Activated naive CD8-positive, alpha-beta T cell treated with anti-CD3 and anti-CD28 coated beads, Interleukin-2, amount 50 U/mL, for 16 hours (primary cell): ENCODE data around the gene CCDC146.
"Not testable (repeated sequence)": the region's sequence is repeated elsewhere in the genome, so short reads cannot be mapped to it uniquely, and the experiment has no call there.

Source experiments
- DNase-seq: peaks from one replicate; pipeline ENCODE4 v3.0.0-alpha.2; 2020; ENCODE audit warnings: low read depth, low spot score

Gene CCDC146

DNA sequence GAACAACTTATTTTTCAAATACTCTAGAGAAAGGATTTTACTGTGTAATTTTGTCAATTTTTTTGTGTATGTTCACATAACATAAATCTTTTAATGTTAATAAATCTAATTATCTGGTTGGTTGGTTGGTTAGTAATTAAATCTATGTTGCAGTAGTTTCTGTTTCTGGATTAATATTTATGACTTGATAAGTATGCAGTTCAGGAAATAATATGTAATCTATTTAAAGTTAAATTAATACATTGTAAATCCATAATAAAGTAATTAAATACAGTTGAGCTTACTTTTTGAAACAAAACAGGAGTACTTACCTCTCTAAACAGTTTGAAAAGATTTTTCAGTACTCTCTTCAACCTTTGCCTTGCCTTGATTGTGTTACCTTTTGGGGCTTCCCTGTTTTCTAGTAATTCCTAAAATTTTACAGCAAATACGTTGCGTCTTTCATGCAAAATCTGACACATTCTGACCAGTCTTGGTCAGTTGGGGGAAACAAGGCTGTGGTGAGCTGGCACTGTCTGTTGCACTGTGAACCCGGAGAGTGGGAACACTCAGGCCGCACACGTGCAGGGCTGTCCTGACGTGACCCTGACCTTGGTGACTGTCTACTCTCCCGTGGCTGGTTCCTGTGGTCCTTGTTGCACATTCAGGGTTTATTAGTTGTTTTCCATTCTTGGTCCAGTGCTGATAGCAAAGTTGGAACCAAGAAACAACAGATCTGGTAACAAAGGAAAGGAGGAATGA is 122.8 kb downstream of the CCDC146 start:
- no peak for DNase-seq

DNA sequence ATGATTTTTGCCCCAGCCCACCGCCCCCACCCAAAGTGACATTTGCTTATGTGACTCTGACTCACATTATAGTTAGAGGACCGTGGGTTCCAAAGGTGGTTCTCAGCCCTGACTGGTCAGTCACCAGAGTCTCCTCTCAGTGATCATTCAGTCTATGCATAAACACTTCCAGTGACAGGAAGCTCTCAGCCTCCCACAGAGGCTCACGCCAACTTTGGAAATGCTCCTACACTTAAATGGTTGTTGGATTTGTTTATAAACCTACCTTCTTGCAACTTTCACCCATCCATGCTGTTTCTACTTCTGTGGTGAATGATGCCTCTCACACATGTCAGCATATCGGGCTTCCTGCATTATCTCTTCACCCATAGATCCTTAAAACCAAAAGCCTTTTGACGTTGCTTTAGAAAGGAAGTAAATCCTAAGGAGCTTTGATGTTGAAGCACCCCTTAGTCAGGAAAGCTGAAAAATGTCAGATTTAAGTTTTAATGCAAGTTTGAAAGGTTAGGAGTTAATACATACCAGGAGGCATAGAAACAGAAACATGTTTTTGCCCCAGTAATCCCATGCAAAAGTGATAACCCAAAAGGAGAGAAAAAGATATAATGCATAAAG is 123.7 kb downstream of the CCDC146 start:
- DNase-seq: no peak

DNA sequence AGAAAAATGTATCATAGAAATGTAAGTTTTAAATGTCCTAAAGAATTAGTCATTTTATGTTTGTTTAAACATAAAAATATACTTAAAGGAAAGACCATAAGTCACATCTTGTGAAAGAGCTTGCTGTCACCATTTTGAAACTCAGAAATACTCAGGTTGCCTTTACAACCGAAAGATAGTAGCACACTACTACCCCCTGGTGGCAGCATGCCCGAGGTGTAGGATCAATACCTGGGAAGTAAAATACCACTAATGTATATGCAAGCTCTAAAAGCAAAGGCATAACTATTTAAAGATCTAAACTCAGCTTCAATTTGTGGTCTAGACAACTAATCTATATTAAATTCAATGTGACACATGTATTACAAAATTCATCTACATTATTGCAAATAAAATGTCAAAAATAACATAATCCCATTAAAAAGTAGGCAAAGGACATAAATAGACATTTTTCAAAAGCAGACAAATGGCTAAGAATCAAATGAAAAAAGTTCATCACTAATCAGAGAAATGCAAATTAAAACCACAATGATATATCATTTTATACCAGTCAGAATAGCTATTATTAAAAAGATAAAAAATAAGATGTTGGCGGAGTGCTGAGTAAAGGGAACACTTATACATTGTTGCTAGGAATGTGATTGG is 124.9 kb downstream of the CCDC146 start:
- DNase-seq: peak; percentile 81

DNA sequence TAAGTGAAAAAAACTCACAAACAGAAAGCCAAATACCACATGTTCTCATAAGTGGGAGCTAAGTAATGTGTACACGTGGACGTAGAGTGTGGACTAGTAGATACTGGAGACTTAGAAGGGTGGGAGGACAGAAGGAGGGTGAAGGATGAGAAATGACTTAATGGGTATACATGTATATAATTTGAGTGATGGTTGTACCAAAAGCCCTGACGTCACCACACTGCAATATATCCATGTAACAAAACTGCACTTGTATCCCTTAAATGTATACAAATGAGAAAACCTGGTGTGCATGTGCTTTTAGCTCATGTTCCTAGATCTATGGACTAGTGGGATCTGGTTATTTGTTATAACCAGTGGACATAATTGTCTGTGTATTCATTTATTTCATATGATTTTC is 125.7 kb downstream of the CCDC146 start:
- no peak for DNase-seq

DNA sequence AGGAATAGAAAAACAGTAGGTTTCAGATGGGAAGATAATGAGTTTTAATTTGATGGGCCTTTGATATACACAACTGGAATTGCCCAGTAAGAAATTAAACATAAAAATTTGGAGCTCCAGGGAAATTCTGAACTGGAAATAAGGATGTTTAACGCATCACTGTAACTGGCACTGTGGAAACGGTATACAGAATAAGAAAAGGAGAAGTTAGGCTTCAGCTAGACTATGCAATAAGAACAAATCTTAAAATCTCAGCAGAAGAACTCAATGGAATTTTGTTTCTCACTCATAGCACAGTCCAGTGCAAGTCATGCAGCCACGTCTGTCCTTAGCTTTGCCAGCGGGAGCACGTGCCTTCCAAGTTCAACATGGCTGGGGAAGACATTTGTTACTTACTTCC is 130.1 kb downstream of the CCDC146 start:
- DNase-seq: no peak

DNA sequence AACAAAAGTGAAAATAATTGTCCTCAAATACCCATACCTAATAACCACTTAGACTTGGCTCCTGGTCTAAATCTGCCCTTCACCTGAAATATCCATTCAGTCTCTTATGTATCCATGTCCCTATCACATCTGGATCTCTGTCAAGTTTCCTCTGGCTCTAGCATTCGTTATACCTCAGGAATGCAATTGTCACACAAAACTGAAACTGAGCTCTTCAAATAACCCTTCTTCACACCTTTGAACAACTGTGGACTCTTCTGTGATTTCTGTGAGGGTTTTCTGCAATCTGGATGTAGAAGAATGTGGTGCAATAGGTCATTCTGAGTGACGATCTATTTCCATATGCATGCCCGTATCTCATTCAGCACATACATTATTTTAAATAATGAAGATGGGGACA is 130.7 kb downstream of the CCDC146 start:
- DNase-seq: no peak

DNA sequence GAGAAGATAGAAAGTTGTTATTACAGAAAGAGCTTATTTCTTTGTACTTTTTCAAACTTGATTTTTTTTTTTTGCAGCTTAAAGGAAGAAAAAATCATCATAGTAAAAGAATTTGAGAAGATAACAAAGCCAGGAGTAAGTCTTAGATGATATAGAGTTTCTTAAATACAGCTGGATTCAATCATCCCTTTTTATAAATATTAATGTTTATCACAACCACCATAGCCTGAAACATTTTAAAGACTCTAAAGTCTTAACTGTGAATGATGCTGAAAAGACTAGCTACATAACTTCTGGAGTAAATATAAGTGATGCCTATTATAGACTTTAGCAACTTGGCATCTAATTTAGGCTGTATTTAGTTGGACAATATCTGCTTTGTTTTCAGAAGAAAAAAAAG is 132.0 kb downstream of the CCDC146 start:
- no peak for DNase-seq

DNA sequence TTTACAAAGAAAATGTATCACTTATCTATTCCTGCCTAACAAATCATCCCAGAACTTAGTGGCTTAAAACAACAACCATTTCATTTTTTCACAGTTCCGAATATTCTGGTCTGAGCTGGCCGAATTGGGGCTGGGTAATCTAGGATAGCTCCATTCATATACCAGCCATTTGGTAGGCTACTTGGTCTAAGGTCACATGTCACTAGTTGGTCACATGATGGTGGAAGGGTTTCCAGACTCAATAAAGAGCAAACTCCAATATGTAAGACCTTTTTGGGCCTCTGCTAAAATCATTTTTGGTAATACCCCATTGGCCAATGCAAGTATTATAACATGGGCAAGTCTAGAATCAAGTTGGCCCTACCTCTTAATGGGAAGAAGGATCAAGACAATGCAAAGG is 132.5 kb downstream of the CCDC146 start:
- no peak for DNase-seq

DNA sequence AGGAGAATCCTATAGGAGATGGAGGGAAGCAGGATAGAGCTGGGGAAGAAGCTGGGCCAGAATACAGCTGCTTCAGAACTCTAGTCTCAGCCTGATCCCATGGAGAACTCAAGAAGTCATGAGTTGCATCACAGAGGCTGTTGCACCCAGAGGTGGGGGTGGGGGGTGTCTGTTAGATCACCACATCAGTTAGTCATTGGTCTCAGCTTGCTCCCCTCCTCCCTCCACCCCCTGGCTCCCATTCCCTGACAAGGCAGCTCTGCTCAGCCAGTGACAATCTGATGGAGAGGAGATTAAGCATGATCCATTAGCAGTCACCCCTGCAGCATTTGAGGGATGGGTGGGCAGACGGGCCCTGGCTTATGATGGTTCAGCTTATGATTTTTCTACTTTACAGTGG is 135.6 kb downstream of the CCDC146 start:
- no peak for DNase-seq

DNA sequence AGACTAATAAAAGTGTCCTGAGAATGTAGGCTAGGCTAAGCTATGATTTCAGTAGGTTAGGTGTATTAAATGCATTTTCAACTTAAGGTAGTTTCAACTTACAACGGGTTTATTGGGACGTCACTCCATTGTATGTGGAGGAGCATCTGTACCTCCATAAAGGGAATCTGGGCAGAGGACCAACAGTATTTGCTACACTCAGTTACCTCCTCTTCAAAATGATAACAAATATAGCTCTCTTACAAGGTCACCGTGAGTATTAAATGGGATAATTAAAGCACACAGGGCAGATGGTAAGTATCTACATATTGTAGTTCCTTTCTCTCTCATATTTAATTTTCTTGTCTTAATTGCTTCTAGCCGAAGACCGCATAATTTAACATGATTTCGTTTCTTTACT is 136.2 kb downstream of the CCDC146 start:
- DNase-seq: no peak

DNA sequence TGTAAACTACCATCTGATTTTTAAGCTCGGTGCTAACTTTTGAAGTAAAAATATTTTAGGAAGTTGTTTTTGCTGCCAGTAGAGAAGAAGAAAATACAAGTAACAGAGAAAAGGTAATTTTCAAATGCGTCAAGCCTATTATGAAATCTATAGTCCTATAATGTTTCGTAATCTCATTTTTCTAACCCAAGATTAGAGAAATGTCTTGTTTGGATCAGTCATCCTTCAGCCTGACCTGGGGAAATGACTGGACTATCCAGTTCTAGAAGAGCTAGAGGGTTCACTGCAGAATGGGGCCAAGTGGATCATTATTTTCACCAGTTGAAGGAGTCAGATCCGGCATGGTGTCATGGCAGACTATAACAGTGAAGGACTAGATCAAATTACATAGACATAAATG is 139.9 kb downstream of the CCDC146 start:
- DNase-seq: no peak

DNA sequence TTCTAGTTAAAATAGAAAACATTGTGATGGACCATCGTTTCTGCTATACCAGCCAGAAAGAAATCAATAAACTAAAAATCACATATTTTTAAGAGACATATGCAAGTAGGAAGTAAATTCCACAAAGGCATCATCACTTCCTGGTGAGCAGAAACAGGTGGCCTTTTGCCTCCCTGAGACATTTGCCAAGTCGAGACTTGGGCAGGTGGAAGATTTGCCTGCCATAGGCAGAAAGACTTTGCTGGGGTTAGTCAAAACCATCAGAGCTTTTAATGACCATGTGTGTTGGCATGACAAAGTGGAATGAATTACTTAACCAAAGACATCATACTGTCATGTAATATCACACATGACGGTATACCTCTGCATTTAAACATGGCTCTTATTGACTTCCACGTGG is 143.3 kb downstream of the CCDC146 start:
- DNase-seq: no peak

DNA sequence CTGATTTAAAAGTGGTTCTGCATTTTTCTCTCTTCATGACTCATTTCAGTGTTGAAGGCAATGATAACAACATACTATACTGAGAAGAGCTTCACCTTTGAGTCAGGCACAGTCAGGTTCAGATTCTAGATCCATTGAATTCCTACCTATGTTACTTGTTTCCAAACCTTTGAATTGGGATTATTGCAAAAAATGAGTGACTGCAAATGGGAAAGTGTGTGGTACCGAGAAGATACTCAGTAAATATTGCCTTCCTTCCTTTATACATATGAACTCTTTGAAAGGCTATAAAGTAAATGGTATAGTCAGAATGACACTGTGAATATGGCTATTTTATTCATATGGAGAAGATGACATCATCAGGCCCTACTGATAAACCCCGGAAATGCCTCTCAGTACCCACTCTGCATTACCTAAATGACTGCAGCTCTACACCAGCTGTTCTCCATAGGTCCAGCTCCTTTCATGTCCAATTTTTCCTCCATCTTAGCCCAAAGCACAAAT is 143.9 kb downstream of the CCDC146 start:
- no peak for DNase-seq

DNA sequence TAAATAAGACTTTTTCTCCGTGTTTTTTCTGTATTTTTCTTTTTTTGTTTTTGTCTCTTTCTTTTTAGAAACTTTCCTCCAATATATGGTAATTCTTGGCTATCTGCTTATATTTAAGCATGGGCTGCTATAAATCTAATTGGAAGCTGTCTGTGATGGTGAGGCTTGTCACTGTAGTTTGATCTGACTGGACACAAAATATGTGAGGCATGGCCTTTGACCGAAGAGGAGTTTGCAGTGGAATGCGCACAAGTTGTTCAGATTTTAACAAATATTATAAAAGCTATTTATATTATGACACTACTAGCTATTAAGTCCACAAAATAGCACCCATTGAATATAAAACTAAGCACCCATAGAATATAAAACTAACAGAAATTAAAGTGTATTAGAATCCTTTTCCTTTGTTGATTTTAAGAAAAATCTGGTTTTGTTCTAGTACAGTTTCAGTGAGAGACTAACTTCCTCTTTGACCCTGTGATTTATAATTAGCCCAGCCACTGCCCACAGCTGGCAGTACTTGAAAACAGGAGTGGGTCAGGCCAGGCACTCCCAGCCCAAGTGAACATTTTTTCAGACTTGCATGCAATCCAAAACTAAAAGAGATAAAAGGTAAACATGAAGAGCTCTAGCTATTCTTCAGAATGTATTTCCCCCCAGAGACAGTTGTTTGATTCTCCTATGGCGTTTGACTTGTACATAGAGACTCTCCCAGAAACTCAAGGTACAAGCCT is 147.1 kb downstream of the CCDC146 start:
- no peak for DNase-seq

DNA sequence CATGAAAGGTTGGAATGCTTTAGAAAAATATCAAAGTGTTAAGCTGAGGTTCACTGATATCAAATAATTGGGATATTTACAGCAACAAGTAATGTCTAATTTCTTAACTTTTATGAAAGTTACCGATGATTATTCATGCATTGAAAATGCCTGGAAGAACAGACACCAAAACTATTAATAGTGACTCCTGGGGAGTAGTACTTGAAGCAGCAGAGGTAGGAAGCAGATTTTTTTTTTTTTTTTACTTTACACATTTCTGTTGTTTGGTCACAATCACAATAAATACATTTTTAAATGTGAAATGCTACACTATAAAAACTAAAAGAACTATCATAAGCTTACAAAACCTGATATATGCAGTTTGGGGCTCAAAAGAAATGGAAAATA is 147.7 kb downstream of the CCDC146 start:
- no peak for DNase-seq

DNA sequence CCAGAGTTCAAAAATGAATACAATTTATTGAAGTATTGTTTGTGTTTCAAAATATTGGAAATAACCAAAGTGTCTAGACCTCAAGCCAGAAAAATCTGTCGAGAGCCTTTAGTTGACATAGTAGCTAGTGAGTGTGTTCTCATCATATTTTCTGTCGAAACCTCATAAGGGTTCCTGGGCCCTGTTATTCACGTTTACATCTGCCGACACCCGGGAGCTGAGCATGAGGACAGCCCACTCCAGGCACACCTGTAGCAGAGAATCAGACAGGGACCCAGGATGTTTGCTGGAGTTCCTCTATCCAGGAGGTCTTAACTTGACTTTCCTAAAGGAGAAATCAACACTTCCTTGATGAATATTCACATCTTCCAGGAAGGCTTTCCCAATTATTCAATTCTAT is 149.4 kb downstream of the CCDC146 start:
- DNase-seq: no peak

DNA sequence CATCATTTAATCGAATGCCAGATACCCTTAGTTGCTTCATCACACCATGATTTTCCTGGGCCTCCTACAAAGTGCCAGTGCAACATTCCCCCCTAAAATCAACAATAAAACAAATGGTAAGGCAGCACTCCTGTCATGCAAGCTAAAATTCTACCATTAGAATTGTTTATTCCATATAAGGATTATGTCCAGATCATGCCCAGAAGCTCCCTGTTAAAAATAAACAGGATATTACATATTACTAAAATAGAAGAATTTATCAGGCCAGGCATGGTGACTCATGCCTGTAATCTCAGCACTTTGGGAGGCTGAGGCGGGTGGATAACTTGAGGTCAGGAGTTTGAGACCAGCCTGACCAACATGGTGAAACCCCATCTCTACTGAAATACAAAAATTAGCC is 153.2 kb downstream of the CCDC146 start:
- not testable (repeated sequence) for DNase-seq

DNA sequence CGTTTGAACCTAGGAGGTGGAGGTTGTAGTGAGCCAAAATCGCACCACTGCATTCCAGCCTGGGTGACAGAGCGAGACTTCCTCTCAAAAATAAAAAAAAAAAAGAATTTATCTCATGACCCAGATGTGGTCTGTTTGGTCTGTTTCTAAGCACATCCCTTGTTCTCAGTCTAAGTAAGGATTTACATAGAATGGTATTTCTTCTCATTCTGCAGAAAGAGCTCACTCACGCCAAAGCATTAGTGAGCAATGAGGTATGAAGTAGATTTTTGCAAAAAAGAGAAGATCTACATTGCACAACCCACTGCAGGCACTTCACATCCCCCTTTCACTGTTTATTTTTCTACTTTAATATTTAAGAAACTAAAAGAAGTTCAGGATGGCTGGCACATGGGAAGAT is 153.7 kb downstream of the CCDC146 start:
- no peak for DNase-seq

DNA sequence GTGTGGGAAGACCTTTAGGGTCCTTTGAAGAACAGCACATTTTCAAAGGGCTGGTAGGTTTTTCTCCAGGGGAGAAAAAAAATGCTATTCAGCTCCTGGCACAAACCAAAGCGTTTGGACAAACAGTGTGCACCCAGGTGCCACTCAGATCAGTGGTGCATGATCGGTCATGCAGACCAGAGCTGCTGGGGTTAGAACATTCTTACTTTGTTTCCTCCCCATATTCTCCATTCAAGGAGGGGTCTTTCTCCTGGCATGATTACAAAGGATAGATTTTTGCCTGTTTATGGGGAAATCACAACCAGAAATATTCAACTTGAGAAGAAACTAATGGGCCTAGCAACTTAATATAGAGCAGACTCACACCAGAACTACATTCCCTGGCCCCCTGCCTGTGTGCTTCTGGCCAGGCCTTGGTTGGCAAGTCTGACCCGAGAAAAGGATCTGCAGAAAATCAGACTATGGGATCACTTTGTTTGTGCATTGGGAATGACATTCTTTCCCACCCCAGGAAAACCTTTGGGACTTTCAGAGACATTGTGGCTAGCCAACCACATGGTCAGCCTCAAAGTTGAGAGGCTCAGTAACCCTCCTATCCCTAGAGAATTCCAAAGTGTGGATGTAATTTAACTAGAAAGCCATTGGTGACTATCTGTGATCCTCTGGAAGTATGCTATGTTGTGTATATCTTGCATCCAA is 159.5 kb downstream of the CCDC146 start:
- no peak for DNase-seq

DNA sequence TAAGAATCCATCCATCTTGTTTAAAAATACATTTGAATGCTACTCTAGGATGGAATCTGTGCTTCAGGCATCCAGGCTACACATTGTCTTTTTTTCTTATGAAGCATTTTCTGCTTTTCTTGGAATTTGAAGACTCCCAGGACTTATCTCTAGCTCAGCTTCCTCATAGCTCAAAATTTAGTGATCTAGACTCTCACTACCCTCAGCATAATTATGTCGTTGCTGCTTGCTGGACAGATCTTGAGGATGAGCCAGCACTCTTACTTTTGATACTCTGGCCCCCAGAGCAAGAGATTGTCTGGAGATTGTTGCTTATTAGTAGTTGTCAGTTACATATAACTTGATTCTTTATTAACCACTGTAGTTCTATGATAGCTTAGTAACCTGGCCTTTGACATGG is 160.5 kb downstream of the CCDC146 start:
- DNase-seq: no peak

DNA sequence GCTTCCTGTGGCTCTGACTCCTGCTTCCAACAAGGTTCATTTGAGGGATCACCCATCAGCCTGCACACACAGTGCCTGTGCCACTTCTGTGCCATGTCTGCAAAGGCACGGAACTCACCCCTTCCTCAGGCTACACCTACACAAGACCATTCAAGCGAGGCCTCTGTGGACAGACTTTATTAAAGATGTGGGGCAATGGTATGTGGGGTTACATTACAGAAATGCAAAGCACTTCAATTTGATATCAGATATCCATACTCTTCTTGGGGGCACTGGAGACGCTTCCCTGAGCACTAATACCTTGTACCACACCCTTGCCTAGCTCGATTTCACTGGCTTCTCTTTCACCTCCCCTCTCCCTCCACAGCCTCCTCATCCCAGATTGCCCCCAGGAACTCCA is 161.6 kb downstream of the CCDC146 start:
- no peak for DNase-seq

DNA sequence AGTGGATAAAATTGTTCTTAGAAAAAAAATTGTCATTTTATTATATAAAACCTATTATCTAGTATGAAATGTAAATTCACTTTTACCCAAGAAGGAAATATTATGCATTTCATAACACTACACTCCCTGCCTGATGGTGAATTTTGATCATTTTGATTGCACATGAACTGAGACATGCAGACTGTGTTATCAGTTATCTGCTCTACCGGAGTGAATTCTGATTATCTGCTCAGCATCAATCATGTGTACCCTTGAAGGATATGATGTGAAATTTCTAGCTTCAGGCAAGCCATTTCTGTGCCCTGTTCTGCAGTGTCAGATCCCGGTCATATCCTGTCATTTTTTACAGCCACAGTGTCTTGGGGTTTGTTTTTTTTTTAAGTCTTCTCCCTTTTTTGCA is 162.2 kb downstream of the CCDC146 start:
- no peak for DNase-seq
